ENCODE measurements around the gene LRRC7.

- no peak for TF ChIP-seq POLR2A (IDR thresholded peaks at IDR 0.05)
- TF ChIP-seq, protein P1, sequence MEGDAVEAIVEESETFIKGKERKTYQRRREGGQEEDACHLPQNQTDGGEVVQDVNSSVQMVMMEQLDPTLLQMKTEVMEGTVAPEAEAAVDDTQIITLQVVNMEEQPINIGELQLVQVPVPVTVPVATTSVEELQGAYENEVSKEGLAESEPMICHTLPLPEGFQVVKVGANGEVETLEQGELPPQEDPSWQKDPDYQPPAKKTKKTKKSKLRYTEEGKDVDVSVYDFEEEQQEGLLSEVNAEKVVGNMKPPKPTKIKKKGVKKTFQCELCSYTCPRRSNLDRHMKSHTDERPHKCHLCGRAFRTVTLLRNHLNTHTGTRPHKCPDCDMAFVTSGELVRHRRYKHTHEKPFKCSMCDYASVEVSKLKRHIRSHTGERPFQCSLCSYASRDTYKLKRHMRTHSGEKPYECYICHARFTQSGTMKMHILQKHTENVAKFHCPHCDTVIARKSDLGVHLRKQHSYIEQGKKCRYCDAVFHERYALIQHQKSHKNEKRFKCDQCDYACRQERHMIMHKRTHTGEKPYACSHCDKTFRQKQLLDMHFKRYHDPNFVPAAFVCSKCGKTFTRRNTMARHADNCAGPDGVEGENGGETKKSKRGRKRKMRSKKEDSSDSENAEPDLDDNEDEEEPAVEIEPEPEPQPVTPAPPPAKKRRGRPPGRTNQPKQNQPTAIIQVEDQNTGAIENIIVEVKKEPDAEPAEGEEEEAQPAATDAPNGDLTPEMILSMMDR (IDR thresholded peaks at IDR 0.05): no peak
Observed at GRCh38 chr1:69611316-69611715, 43.6 kb downstream of the LRRC7 start.

All from gastroesophageal sphincter (tissue), 3 donors.